ENCODE data around the gene CUTA. TPM values are rescaled to one million over a fixed set of nuclear protein-coding genes. Genes with fewer than 3 reads are reported as not detected.
"Not testable (repeated sequence)": the region's sequence is repeated elsewhere in the genome, so short reads cannot be mapped to it uniquely, and the experiment has no call there.

Gene CUTA
- total RNA-seq, 2 donors from 2014 or later = 212 to 222 TPM

DNA sequence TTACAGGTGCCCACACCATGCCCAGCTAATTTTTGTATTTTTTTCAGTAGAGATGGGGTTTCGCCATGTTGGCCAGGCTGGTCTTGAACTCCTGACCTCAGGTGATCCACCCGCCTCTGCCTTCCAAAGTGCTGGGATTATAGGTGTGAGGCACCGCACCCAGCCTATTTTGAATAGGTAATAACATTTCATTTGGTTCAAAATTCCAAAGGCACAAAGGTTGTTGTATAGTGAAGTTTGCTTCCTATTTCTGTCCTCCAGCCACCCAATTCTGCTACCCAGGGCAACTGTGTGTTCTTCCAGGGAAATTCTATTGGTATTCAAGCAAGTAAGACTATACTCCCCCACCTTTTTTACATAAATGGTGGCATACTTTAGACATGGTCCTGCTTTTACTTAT lies 19.3 kb downstream of the CUTA start:
- peaks cover 12 to 57% of the 10 kb centered on the region in 2 donors for H3K36me3 Mint-ChIP-seq (ENCODE audit: insufficient read depth in 2 of 2)
- ATAC-seq (replicated peaks in 1 of 2); H3K27ac Mint-ChIP-seq; H3K4me3 Mint-ChIP-seq; H3K27me3 Mint-ChIP-seq (ENCODE audit: low read depth); H3K9me3 Mint-ChIP-seq; DNase-seq: not testable (repeated sequence)
- H3K4me1 Mint-ChIP-seq (ENCODE audit: low read depth) = peaks cover 35% of the 10 kb centered on the region

DNA sequence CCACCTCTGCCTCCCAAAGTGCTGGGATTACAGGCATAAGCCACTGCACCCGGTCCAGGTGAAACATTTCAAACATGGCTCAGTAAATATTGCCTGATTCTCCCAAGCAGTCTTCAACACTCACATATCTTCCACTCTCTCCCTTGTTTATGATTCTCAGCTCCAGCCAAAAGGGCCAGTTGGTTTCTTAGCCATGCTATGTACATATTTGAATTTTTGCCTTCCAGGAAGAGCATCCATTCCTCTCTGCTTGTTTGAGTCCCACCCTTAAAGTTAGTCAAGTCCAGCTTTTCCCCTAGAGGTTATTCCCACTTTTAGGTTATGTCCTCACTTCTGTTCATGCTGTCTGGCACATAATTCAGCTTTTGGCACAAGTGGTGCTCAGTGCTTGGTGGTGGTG lies 20.4 kb downstream of the CUTA start:
- no peaks in the 10 kb centered on the region for H3K27me3 Mint-ChIP-seq (ENCODE audit: low read depth)
- H3K9me3 Mint-ChIP-seq = no peaks in the 10 kb centered on the region
- no peak for ATAC-seq (replicated peaks in 1 of 2)
- DNase-seq = no peak
- peak overlapping the region; percentile 78 for H3K27ac Mint-ChIP-seq
- H3K4me1 Mint-ChIP-seq (ENCODE audit: low read depth) = peaks cover 44% of the 10 kb centered on the region
- no peak overlapping the region for H3K4me3 Mint-ChIP-seq
- H3K36me3 Mint-ChIP-seq (ENCODE audit: insufficient read depth in 2 of 2) = peaks cover 14 to 55% of the 10 kb centered on the region in 2 donors

DNA sequence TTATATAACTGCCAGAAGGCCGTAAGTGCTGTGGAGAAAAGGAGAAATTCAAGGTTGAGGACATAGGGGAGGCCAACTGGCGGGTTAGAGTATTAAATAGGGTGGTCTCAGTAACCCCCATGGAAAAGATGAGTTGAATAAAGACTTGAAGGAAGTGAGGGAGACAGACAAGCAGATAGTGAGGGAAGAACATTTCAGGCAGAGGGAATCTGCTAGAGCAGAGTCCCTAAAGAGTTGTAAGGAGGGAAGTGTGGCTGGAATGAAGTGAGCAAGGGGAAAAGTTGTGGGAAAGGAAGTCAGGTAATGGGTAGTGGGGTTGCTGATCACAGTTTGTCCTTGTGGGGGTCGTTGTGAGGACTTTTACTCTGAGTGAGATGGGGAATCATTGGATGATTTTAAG lies 24.9 kb downstream of the CUTA start:
- Mint-ChIP-seq H3K4me3 (peak overlapping the region; percentile 91), H3K4me1 (ENCODE audit: low read depth) (peaks cover 61% of the 10 kb centered on the region), H3K27ac (peak overlapping the region; percentile 66), H3K36me3 (ENCODE audit: insufficient read depth in 2 of 2) (peaks cover 18 to 36% of the 10 kb centered on the region in 2 donors), H3K9me3 (no peaks in the 10 kb centered on the region), H3K27me3 (ENCODE audit: low read depth) (no peaks in the 10 kb centered on the region)
- DNase-seq (no peak), ATAC-seq (replicated peaks in 1 of 2) (no peak)

DNA sequence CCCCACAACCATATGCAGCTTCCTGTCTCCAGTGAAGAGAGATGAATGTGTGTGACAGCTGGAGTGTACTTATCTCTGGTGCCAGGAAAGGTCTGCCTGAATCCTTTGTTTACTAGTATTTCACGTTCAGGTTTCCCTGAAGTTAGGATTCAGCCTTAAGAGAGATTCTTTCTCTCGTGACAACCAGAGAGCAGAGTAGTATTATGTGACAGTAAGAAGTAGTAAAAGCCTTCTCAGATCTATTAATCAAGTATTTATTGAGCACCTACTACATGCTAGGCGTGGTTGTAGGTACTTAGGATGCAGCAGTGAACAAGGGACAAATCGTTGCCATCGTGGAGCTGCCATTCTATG lies 25.3 kb downstream of the CUTA start:
- Mint-ChIP-seq H3K27ac (peak overlapping the region; percentile 66), H3K9me3 (no peaks in the 10 kb centered on the region), H3K4me1 (ENCODE audit: low read depth) (peaks cover 57% of the 10 kb centered on the region), H3K36me3 (ENCODE audit: insufficient read depth in 2 of 2) (peaks cover 15 to 32% of the 10 kb centered on the region in 2 donors), H3K4me3 (peak overlapping the region; percentile 91), H3K27me3 (ENCODE audit: low read depth) (no peaks in the 10 kb centered on the region)
- no peak for ATAC-seq (replicated peaks in 1 of 2)
- DNase-seq = no peak

DNA sequence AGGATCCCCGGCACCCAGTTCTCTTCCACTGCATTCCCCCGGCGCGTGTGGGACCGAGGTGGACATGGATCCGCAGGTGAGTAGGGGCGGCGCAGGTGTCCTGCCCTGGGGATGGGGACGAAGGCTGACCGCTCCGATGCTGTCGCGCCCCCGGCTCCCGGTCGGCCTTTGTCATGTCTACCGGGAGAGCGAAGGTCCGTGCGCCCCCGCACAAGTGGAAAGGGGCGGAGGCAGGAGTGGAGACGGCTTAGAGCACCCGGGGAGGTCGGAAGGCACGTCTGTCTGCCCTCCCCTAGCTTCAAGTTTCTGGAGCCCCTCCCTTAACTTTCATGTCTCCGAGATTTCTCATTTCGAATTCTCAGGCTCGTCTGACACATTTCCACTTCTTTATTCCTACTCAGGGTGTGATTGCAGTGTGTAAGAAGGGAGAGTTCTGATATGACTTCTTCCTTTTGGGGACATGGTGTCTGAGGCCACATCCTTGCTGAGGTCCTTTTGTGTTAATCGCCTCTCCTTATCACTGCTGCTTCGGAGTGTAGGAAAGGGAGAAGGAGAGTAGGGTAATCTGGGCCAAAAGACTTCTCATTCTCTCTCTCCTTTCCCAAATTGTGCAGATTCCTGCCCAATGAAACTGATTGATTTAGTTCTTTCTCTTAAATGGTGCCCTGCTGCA lies 25.8 kb downstream of the CUTA start:
- Mint-ChIP-seq H3K36me3 (ENCODE audit: insufficient read depth in 2 of 2) (peaks cover 14 to 27% of the 10 kb centered on the region in 2 donors), H3K9me3 (no peaks in the 10 kb centered on the region), H3K27me3 (ENCODE audit: low read depth) (no peaks in the 10 kb centered on the region), H3K4me1 (ENCODE audit: low read depth) (peaks cover 52% of the 10 kb centered on the region), H3K4me3 (peak overlapping the region; percentile 91), H3K27ac (peak overlapping the region; percentile 66)
- peak; percentile 48 to 58 for DNase-seq
- peak; percentile 36 to 37 for ATAC-seq (replicated peaks in 1 of 2)

DNA sequence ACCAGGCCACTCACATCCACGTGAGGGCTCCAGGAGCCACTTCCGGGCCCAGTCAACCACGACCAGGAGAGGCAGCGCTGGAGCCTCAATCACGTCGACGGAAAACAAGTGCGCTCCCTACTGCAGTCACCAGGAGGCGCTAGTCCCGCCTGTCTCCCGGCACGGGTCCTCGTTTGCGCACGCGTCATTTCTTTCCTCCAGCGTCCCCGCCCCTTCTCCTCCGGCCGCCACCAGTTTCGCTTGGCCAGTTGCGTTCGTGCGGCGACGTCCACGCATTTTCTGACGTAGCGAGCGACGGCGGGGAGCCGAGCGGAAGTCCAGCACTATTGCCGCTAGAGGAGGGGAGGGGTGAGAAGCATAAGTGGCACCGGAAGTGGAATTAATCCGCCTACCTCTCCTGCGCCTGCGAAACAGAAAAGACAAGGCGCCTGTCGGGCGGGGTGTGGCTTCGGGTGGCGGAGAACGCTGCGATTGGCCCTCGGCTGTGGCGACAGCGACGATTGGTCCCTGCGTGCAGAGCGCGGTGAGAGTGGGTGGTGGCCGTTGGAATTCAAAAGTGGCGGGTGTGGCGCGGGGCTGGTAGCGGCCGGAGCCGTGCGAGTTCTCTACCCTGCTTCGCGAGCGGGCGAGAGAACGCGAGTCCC lies 26.5 kb downstream of the CUTA start, which contains the start of gene KIFC1:
Gene KIFC1, plus strand, starts transcription at position 546 of the 644 bp plus-strand sequence. CDS start 163 bp downstream, outside the sequence.
- H3K36me3 Mint-ChIP-seq (ENCODE audit: insufficient read depth in 2 of 2) = peaks cover 14 to 27% of the 10 kb centered on the region in 2 donors
- no peaks in the 10 kb centered on the region for H3K9me3 Mint-ChIP-seq
- H3K27me3 Mint-ChIP-seq (ENCODE audit: low read depth) = no peaks in the 10 kb centered on the region
- peak within 1 kb of the TSS; percentile 66 for H3K27ac Mint-ChIP-seq
- H3K4me3 Mint-ChIP-seq = peak within 1 kb of the TSS; percentile 91
- ATAC-seq (replicated peaks in 1 of 2) (peak; percentile 89 to 93), DNase-seq (peak; percentile 99)
- peaks cover 52% of the 10 kb centered on the region for H3K4me1 Mint-ChIP-seq (ENCODE audit: low read depth)

DNA sequence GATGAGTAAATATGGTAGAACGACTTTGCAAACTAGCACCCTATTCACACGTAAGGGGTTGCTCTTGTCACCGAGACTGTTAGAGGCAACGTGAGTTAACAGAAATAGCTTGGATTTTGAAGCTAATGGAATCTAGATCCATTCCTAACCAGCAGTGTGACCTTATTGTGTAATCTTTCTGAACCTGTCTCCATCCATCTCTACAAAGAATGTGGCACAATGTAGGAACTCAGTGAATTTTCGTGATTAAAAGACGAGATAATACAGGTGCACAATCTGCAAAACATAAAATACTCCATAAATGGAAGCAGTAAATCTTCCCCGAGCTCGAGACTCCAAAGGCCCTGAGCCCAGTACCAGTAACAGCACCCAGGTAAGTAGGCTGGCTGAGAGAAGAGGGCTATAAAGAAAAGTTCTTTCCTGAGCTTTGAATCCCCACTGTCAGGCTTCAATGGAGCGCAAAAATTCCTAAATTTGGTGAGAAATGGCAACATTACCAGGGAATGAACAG lies 27.1 kb downstream of the CUTA start:
- no peaks in the 10 kb centered on the region for H3K27me3 Mint-ChIP-seq (ENCODE audit: low read depth)
- DNase-seq (no peak), ATAC-seq (replicated peaks in 1 of 2) (peak in 1 of 2 donors; percentile 3)
- peaks cover 46% of the 10 kb centered on the region for H3K4me1 Mint-ChIP-seq (ENCODE audit: low read depth)
- peak overlapping the region; percentile 91 for H3K4me3 Mint-ChIP-seq
- H3K27ac Mint-ChIP-seq = peak overlapping the region; percentile 66
- peaks cover 14 to 24% of the 10 kb centered on the region in 2 donors for H3K36me3 Mint-ChIP-seq (ENCODE audit: insufficient read depth in 2 of 2)
- H3K9me3 Mint-ChIP-seq = no peaks in the 10 kb centered on the region

DNA sequence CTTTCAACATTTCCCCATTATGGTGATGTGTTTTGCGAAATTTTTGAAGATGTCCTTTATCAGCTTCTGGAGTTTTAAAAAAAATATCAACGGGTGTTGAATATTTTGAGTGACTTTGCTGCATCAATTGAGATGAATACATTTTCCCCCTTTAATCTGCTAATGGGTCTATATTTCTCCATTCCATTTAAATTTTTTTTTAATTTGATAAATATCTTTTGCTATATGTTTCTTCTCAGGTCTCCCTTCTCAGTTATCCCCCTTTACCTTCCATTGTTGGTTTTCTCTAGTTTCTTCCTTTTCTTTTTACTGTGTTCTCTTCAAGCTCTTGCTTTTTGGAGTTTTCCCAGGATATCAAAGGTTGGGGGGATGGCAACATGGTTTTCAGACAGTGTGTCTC lies 27.7 kb downstream of the CUTA start:
- Mint-ChIP-seq H3K4me3 (peak overlapping the region in 1 of 2 donors; percentile 91), H3K4me1 (ENCODE audit: low read depth) (peaks cover 41% of the 10 kb centered on the region), H3K27ac (peak overlapping the region; percentile 66), H3K27me3 (ENCODE audit: low read depth) (no peaks in the 10 kb centered on the region), H3K36me3 (ENCODE audit: insufficient read depth in 2 of 2) (peaks cover 13 to 22% of the 10 kb centered on the region in 2 donors), H3K9me3 (no peaks in the 10 kb centered on the region)
- ATAC-seq (replicated peaks in 1 of 2) (no peak), DNase-seq (no peak)

DNA sequence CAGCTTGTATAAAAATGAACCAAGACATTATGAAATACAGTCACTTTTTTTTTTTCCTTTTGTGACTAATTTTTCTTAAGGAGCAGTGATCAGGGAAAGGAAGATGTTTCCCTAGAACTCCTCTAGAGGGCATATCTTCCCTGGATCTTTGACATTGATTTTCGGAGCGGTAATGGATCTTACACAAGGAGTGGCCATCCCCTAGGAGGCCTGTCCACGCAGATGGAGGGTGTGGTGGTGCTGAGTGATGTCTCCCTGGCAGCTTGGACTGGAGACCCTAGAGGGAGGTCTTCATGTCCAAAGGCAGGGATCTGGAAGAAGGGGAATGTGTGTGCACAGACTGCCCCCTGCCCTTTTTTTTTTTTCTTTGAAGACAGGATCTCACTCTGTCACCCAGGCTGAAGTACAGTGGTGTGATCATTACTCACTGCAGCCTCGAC lies 33.3 kb downstream of the CUTA start:
- no peak for DNase-seq
- Mint-ChIP-seq H3K27me3 (ENCODE audit: low read depth) (no peaks in the 10 kb centered on the region), H3K36me3 (ENCODE audit: insufficient read depth in 2 of 2) (no peaks in the 10 kb centered on the region), H3K9me3 (no peaks in the 10 kb centered on the region), H3K4me1 (ENCODE audit: low read depth) (no peaks in the 10 kb centered on the region), H3K4me3 (no peak overlapping the region), H3K27ac (no peak overlapping the region)
- no peak for ATAC-seq (replicated peaks in 1 of 2)

DNA sequence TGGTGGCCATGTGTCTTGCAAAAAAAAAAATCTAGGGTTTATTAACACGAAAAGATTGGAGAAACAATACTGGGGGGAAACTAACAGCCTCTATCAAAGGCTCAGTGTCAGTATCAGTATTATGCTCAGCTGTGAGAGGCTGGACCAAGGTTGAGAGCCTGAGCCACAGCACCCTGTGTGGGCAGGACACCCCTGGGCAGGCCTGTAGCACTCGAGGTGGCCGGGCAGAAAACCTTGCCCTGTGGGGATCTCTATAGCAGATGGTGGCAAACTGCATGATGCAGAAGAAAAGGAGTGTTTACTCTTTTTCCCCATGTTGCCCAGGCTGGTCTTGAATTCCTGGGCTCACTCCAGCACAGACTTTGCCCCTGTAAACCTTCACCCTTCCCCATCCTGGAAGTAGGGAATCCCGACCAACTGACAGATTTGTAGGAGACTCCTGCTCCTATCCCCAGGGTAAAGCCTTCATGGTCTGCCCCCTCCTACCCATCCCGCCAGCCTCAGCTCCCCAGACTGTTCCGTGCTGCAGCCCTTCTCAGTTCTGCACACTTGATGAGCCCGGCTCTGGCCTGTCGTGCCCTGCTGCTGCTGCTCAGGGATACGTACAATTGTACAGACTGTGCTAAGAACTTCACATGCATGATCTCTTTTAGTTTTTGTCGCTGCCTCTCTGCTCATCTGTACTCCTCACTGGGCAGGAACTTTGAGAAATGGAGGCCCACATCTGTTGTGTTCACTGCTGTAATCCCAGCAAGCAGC lies 34.3 kb downstream of the CUTA start:
- Mint-ChIP-seq H3K36me3 (ENCODE audit: insufficient read depth in 2 of 2) (no peaks in the 10 kb centered on the region), H3K9me3 (no peaks in the 10 kb centered on the region), H3K27me3 (ENCODE audit: low read depth) (no peaks in the 10 kb centered on the region), H3K4me3 (no peak overlapping the region), H3K4me1 (ENCODE audit: low read depth) (no peaks in the 10 kb centered on the region), H3K27ac (no peak overlapping the region)
- DNase-seq = no peak
- ATAC-seq (replicated peaks in 1 of 2) = no peak

DNA sequence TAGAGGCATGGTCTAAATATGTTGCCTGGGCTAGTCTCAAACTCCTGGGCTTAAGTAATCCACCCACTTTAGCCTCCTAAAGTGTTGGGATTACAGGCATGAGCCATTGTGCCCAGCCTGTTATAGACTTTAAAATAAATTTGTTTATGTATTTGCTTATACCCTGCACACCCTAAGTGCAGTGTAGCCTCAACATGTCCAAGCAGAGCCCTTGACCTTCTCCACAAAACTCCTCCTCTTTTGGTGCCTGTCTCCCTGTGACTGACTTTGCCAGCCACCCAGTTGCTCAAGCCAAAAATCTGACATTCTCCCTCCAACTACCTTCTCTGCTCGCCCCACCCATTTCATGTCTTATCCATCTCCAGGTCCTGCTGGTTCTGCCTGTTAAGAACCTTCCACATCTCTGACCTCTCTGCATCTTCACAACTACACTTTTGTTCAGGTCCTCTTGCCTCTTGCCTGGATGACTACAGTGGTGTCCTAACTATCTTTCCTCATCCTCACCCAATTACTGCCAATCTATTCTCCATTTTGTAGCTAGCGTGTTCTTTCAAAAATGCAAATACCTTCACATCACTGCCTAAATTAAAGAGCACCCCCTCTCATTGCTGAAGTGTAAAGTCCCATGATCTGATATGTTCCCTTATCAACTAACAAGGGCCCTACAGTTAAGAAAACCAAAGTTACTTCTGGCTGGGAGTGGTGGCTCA lies 37.5 kb downstream of the CUTA start:
- no peak for DNase-seq
- no peaks in the 10 kb centered on the region for H3K27me3 Mint-ChIP-seq (ENCODE audit: low read depth)
- peaks cover 10% of the 10 kb centered on the region for H3K4me1 Mint-ChIP-seq (ENCODE audit: low read depth)
- no peaks in the 10 kb centered on the region for H3K9me3 Mint-ChIP-seq
- H3K27ac Mint-ChIP-seq = no peak overlapping the region
- no peaks in the 10 kb centered on the region for H3K36me3 Mint-ChIP-seq (ENCODE audit: insufficient read depth in 2 of 2)
- H3K4me3 Mint-ChIP-seq = no peak overlapping the region
- no peak for ATAC-seq (replicated peaks in 1 of 2)

DNA sequence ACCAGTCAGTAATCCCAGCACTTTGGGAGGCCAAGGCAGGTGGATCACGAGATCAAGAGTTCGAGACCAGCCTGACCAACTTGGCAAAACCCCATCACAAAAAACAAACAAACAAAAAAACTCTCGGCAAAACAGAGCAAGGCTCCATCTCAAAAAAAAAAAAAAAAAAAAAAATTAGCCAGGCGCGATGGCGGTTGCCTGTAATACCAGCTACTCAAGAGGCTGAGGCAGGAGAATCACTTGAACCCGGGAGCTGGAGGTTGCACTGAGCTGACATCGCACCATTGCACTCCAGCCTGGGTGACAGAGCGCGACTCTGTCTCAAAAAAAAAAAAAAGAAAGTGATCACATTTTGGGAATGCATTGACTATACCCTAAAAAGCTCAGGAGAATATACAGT lies 38.7 kb downstream of the CUTA start:
- H3K36me3 Mint-ChIP-seq (ENCODE audit: insufficient read depth in 2 of 2); H3K27me3 Mint-ChIP-seq (ENCODE audit: low read depth); H3K9me3 Mint-ChIP-seq; ATAC-seq (replicated peaks in 1 of 2); H3K4me3 Mint-ChIP-seq; DNase-seq; H3K27ac Mint-ChIP-seq: not testable (repeated sequence)
- H3K4me1 Mint-ChIP-seq (ENCODE audit: low read depth) = peaks cover 13% of the 10 kb centered on the region
